Measurements from ENCODE around the gene MLLT3. TPM values are rescaled to one million over a fixed set of nuclear protein-coding genes. Genes with fewer than 3 reads are reported as not detected.

MLLT3 gene
- total RNA-seq, 1 experiment from 2014 or later = 50.7 TPM

DNA sequence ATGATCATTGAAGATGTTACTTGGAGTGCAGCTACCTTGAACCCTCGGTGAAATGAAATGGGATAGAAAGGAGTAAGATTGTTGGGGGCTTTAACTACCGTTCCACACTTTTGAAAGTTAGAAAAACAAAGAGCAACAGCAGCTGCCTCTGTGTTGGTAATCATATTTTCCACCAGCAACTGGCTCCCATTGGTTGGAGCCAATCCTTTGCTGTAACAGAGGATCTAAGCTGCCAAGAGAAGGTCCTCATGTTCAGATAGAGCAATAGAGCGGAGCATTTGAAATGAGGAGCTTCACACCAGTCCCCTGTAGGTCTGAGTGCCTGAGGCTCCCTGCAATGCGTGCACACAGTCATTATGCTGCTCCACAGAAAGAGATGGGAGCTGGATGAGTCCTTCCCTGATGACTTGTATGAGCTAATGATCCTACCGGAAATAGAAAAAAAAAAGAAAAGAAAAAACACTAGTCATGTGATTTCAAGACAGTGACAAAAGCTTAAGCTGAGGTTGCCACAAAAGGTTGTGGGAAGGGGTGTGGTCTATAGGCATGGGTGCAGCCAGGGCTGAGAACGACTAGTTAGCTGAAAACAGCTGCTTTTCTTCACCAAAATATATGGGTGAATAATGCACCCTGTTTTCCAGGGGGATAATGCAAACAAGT is 300.7 kb downstream of the MLLT3 start:
- H3K9me3 ChIP-seq = no peaks in the 10 kb centered on the region; the same call in 1 of the 2 replicates
- no peak overlapping the region for H3K4me3 ChIP-seq
- no peaks in the 10 kb centered on the region for H3K36me3 ChIP-seq
- no peak for DNase-seq
- no peaks in the 10 kb centered on the region for H3K27me3 ChIP-seq

DNA sequence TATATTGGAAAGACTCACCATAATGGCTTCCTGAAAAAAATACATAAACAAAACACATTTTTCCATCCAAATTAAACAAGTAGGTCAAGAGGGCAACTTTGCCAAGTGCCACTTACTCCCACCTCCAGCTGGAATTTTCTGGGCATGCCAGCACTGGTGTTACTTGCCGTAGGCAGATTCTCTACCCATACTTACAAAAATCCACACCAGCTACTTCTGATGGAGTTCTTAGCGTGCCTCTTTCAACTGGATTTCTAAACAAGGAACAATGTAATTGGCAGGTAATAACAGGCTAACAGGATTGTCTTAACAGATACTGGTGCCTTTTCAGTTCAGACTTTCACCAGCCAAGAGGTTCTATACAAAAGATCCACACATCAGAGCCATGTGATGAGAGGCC is 301.4 kb downstream of the MLLT3 start:
- Histone ChIP-seq H3K36me3 (no peaks in the 10 kb centered on the region), H3K4me3 (no peak overlapping the region), H3K27me3 (no peaks in the 10 kb centered on the region), H3K9me3 (no peaks in the 10 kb centered on the region; the same call in 1 of the 2 replicates)
- DNase-seq = peak; percentile 60

DNA sequence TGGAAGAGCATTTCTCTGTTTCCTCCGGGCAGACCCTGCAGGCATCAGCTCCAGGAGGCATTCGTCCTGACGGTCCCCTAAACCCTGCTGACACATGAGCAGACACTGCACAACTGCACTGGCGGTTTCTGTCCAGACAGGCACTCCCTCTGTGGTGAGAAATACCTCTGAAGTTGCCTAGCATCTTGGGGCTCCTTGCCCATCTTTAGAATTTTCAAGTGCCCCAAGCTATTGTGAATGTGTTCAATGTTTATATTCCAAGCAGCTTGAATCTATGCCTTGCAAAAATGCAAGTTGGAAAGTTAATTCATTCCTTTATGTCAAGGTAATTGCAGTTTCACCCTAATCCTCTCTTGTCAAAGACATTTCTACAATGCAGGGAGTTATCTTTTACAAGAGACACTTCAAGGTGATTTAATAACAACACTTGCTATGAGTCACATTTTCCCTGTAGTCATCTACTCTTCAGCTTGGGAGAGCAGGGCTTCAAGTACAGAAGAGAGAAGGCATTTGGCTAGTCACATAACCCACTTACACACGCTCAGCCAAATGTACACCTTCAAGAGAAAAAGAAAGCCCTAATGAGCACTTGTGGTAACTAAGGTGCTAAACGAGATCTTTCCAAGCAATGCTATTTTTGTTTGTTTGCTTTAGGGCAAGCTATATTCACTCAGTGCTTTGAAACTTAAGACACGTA is 302.5 kb downstream of the MLLT3 start:
- no peaks in the 10 kb centered on the region for H3K27me3 ChIP-seq
- H3K4me3 ChIP-seq = no peak overlapping the region
- no peaks in the 10 kb centered on the region; the same call in 1 of the 2 replicates for H3K9me3 ChIP-seq
- no peaks in the 10 kb centered on the region for H3K36me3 ChIP-seq
- peak; percentile 82 for DNase-seq

DNA sequence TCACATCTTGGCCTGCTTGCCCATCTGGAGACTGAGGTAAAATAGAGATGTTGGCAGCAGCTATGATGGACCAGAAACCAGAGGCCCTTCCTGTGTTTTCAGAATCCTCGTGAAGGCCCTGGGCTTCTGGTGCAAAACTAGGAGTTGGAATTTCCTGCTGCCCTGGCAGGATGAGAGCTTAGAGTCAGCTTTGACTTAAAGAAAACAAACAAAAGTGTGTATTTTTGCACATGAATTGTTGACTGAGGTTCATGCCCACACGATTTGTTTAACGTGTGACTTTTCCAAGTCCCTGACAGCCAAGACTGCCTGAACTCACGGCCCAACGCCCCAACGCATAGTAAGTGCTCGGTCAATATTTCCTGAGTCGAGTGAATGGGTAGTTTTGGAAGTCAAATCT is 303.1 kb downstream of the MLLT3 start:
- peak; percentile 77 for DNase-seq
- Histone ChIP-seq H3K27me3 (no peaks in the 10 kb centered on the region), H3K4me3 (no peak overlapping the region), H3K36me3 (no peaks in the 10 kb centered on the region), H3K9me3 (no peaks in the 10 kb centered on the region; the same call in 1 of the 2 replicates)

DNA sequence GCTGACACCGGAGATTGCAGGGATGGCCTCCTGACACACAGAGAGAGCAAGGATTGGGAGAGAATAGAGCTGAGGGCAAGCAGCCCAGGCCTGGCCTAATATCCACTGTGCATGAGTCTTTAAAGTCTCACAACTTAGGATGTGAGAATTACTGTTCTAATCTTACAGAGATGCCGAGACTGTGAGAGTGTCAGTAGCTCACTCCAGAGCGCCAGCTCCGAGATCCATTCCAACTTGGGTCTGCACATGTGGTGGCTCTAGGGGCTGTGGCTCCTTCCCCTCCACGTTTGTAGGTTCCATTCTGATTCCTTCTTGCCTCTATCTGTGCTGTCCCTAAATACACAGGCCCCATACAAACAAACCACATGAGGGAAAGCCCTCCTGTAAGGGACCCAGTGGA is 304.6 kb downstream of the MLLT3 start:
- no peaks in the 10 kb centered on the region for H3K36me3 ChIP-seq
- no peak for DNase-seq
- H3K4me3 ChIP-seq = no peak overlapping the region

DNA sequence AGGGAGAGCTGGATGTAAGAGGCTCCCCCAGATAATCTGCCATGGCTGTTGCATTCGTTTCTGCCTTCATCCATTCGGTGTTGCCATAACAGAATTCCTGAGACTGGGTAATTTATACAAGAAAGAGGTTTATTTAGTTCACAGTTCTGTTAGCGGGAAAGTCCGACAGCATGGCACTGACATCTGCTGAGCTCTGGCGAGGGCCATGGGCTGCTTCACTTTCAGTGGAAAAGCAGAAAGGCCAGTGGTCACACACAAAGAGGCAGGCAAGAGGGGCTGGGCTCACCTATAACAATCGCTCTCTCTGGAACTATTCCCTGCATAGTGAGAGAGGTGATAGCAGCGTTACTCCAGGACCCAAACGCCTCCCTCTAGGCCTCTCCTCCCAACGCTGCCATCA is 305.9 kb downstream of the MLLT3 start:
- no peak overlapping the region for H3K4me3 ChIP-seq
- H3K36me3 ChIP-seq = no peaks in the 10 kb centered on the region
- no peak for DNase-seq
- 0 out of 2 replicates have a peak, but pooled peaks cover 2% of the 10 kb centered on the region for H3K9me3 ChIP-seq
- no peaks in the 10 kb centered on the region for H3K27me3 ChIP-seq

More for the DNA sequence above, 304.6 kb downstream of the MLLT3 start:
- Histone ChIP-seq H3K27me3 (no peaks in the 10 kb centered on the region), H3K9me3 (0 out of 2 replicates have a peak, but pooled peaks cover 2% of the 10 kb centered on the region)

DNA sequence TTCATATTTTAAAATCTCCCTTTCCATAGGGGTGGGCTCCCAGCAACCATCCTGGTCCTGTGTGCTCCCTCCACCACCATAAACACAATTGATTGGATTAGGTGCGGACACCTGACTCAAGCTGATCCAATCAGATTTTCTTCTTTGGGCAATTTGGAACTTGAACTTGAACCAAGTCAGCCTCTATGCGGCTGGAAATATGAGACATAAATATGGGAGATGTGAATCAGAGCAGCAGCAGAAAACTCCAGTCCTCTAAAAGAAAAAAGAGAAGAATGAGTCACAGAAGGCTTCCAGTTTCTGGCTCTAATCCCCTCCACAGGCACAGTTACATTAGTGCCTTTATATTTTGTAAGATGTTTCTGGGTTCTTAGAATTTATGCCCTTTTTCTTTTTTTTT is 306.6 kb downstream of the MLLT3 start:
- Histone ChIP-seq H3K9me3 (0 out of 2 replicates have a peak, but pooled peaks cover 2% of the 10 kb centered on the region), H3K4me3 (no peak overlapping the region), H3K27me3 (no peaks in the 10 kb centered on the region), H3K36me3 (no peaks in the 10 kb centered on the region)
- peak; percentile 71 for DNase-seq

DNA sequence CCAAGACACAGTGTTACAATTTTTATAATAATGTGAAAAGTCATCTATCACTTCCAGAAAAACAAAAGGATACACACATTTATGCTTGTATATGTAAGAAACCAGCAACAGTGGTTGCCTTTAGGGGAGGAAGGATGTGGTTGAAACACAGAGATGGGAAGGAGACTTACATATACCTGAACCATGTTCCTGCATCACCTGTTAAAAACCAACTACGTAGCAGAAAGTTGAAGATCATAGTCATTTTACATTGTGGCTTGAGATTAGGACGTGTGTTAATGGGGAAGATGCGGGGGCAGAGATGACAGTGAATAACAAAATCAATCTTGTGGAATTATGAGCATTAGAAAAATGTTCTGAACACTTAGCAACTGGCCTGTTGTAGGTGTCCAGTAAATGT is 307.3 kb downstream of the MLLT3 start:
- H3K27me3 ChIP-seq = no peaks in the 10 kb centered on the region
- H3K36me3 ChIP-seq = no peaks in the 10 kb centered on the region
- no peak for DNase-seq
- H3K9me3 ChIP-seq = 0 out of 2 replicates have a peak, but pooled peaks cover 2% of the 10 kb centered on the region
- H3K4me3 ChIP-seq = no peak overlapping the region

DNA sequence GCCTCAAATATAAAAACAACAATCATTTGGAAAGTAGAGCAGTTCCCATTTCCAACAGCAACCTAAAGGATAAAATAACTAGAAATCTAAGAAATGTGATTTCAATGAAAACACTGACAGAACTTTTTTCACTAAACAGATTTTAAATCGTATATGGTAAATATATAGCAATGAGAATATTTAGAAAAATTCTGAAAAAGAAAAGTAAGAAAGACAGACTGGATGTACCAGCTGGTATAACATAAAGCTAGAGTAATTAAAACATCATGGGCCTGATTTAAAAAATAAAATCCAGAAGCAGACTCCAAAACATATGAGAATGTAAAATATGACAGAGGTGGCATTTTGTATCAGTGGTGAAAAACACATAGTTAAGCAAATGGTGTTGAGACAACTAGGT is 308.9 kb downstream of the MLLT3 start:
- DNase-seq = no peak
- H3K27me3 ChIP-seq = peaks cover under 1% of the 10 kb centered on the region; the same call in 1 of the 2 replicates
- H3K9me3 ChIP-seq = 0 out of 2 replicates have a peak, but pooled peaks cover 2% of the 10 kb centered on the region
- no peaks in the 10 kb centered on the region for H3K36me3 ChIP-seq
- no peak overlapping the region for H3K4me3 ChIP-seq

DNA sequence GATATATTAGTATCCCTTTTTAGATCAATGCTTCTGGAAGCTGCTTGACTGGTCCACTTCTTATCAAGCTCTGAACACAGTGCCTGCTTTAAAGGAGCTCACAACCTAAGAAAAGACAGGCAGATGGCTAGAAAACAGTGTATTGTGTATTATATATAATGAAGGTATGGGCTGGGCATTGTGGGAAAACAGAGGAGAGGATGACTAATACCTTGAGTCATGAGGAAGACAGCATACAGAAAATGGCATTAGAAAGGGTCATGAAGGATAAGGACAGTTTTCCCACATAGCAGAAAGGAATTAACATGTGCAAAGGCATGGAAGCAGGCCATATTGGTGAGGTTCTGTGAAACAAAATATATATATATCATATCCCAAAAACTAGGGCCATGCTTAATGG is 309.6 kb downstream of the MLLT3 start:
- H3K36me3 ChIP-seq = no peaks in the 10 kb centered on the region
- H3K27me3 ChIP-seq = peaks cover 5% of the 10 kb centered on the region; the same call in 1 of the 2 replicates
- no peak for DNase-seq
- no peak overlapping the region for H3K4me3 ChIP-seq
- H3K9me3 ChIP-seq = 0 out of 2 replicates have a peak, but pooled peaks cover 2% of the 10 kb centered on the region

DNA sequence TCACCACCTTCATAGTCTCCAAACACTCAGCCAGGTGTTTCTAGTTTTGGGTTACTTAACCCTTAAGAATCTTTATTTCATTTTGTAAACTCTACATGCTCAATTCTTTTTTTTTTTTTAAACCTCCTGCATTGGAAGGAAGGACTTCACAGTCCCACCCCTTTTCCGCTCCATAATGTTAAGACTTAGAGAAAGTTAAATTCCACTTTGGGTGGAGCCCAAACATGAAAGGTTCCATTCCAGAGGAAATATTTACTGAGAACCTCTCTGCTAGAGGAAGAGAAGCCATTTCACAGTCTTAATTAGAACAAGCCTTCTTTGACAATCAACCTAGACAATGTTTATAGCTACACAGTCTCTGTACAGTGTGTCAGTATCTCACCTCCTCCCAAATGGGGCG is 312.3 kb downstream of the MLLT3 start:
- H3K36me3 ChIP-seq = no peaks in the 10 kb centered on the region
- peaks cover 11% of the 10 kb centered on the region; the same call in 1 of the 2 replicates for H3K27me3 ChIP-seq
- DNase-seq = no peak
- H3K9me3 ChIP-seq = 0 out of 2 replicates have a peak, but pooled peaks cover 2% of the 10 kb centered on the region
- H3K4me3 ChIP-seq = no peak overlapping the region

DNA sequence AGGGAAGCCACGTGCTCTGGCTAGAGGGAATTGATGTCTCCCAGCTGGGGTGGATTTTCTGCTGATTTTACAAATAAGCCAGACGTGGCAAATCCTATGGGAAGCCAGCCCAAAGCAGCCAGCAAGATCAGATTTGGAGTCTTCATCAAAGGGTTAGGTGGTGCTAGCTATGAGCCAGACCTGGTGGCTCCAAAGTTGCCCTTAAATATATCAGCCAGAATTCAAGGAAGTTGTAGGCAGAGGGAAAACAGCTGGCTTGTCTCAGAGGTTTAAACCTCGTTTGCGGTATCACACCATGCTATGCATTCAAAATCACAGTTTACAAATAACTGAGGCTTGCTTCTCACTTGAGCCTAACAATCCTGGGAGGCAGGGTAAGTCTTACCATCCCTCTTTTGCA is 313.2 kb downstream of the MLLT3 start:
- Histone ChIP-seq H3K27me3 (peaks cover 11% of the 10 kb centered on the region; the same call in 1 of the 2 replicates), H3K36me3 (no peaks in the 10 kb centered on the region), H3K9me3 (0 out of 2 replicates have a peak, but pooled peaks cover 2% of the 10 kb centered on the region), H3K4me3 (no peak overlapping the region)
- DNase-seq = no peak

DNA sequence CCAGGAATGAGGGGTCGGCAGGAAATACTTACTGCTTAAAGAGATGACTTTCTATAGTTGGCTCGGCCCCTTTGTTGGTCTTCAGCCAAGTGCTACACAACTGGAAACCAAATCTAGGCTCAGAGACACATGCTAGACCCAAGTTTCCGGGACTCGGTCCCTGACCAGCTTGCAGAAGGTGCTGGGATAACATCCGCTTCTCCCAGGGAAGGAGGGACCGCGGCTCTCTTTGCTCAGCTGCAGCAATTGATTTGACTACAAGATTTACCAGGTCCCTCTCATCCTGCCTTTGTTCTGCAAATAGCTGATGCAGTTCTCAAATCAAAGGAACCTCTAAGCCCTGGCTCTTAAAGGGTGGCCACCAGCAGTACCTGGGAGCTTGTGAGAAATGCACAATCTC is 314.7 kb downstream of the MLLT3 start:
- peaks cover 23% of the 10 kb centered on the region for H3K27me3 ChIP-seq
- no peaks in the 10 kb centered on the region for H3K36me3 ChIP-seq
- no peak overlapping the region for H3K4me3 ChIP-seq
- no peaks in the 10 kb centered on the region for H3K9me3 ChIP-seq
- no peak for DNase-seq

DNA sequence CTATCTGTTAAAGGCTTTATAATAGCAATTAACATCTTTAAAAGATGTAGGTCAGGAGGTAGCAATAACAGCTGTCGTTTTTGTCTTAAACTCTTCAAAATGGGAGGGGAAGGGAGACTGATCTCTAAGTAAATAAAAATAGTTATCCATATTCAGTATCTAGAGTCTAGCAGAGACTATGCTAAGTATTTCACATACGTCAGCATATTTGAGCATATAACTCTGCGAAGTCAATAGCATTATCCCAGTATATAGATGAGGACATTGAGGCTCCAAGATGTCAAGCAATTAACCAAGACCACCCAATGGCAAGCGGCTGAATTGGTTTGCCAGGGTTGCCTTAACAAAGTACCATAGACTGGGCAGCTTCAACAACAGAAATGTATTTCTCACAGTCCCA is 316.8 kb downstream of the MLLT3 start:
- Histone ChIP-seq H3K36me3 (no peaks in the 10 kb centered on the region), H3K27me3 (peaks cover 35% of the 10 kb centered on the region)
- DNase-seq = no peak

DNA sequence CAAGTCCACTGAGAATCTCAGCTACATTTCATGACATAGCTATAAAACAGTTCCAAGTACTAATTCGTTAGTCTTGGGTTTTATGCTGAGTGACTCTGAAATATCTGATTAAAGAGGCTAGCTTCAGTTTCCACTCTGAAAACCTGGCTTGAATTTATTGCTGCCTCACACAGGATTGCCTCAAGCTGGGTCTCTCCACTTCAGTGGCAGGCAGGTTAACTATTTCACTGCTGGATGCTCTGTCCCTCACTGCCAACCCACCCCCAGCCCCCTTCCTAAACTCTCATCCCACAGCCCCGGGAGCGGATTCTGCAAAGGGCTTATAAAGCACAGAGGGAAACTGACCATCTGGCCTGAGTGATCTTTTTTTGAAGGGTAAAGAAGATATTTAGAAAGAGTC is 318.3 kb downstream of the MLLT3 start:
- H3K9me3 ChIP-seq = no peaks in the 10 kb centered on the region
- no peaks in the 10 kb centered on the region for H3K36me3 ChIP-seq
- no peak overlapping the region for H3K4me3 ChIP-seq
- H3K27me3 ChIP-seq = peaks cover 35% of the 10 kb centered on the region
- no peak for DNase-seq

More for the DNA sequence above, 316.8 kb downstream of the MLLT3 start:
- Histone ChIP-seq H3K9me3 (no peaks in the 10 kb centered on the region), H3K4me3 (no peak overlapping the region)

DNA sequence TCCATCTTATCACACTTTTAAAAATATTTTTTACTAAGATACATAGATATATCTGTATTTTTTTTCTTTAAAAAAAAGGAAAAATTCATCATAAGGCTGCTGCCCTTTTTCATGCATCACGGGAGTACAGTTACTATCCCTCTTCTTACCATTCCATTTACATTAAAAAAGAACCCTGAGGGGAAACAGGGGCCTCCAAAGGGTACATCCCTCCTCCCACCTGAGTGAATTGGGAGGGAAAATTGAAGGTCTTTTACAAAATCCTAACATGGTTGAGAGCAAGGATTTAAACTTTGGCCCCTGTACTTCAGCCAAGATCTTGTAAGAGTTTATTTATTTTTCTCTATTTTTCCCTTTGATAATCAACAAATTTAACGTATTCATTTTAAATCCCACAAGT is 319.2 kb downstream of the MLLT3 start:
- Histone ChIP-seq H3K4me3 (no peak overlapping the region), H3K9me3 (no peaks in the 10 kb centered on the region), H3K36me3 (no peaks in the 10 kb centered on the region), H3K27me3 (peaks cover 31% of the 10 kb centered on the region)
- DNase-seq = no peak

DNA sequence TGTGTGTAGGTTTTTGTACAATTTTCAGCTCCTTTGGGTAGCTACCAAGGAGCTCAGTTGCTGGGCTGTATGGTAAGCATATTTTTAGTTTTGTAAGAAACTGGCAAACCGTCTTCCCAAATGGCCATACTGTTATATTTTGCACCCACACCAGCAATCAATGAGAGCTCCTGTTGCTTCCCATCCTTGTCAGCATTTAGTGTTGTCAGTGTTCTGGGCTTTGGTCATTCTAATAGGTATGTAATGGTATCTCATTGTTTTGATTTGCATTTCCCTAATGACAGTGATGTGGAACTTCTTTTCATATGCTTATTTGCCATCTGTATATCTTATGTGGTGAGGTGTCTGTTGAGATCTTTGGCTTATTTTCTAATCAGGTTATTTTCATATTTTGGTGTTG is 320.1 kb downstream of the MLLT3 start:
- DNase-seq = no peak
- Histone ChIP-seq H3K4me3 (no peak overlapping the region), H3K27me3 (peaks cover 27% of the 10 kb centered on the region), H3K9me3 (no peaks in the 10 kb centered on the region), H3K36me3 (no peaks in the 10 kb centered on the region)

Measured in MG63 (cell line).